Tibial nerve (tissue), 4 donors: ENCODE data around the gene TMEM19.

Experiments
- CTCF ChIP-seq, 5 experiments: fragments of 200-600 bp in 3 of 5; fragments of 450-650 bp in 2 of 5; sonication (generic) in 3 of 5; IDR thresholded peaks; one replicate each; pipeline ENCODE4 v1.5.1; 2016 to 2019; ENCODE audit warnings: antibody characterized with exemption in 5 of 5, mild to moderate bottlenecking in 3 of 5, moderate library complexity in 2 of 5
- EP300 ChIP-seq, 2 donors: sonication (generic); formaldehyde crosslinking; IDR thresholded peaks; one replicate each; pipeline ENCODE4 v1.6.1; 2017; ENCODE audit warnings: antibody characterized with exemption in 2 of 2, mild to moderate bottlenecking in 1 of 2
- POLR2A ChIP-seq, 2 donors: fragments of 450-650 bp; IDR thresholded peaks; one replicate each; pipeline ENCODE4 v1.6.1; 2017; ENCODE audit warnings: antibody characterized with exemption in 2 of 2, mild to moderate bottlenecking in 2 of 2, moderate library complexity in 2 of 2

- TF ChIP-seq CTCF (IDR thresholded peaks at IDR 0.05) (no peak), POLR2A (IDR thresholded peaks at IDR 0.05) (no peak), EP300 (IDR thresholded peaks at IDR 0.05) (no peak)
Observed at GRCh38 chr12:71752891-71753290, 67.0 kb downstream of the TMEM19 start.
